GM12878 (cell line): ENCODE results near the gene BATF. TPM values are rescaled to one million over a fixed set of nuclear protein-coding genes. Genes with fewer than 3 reads are reported as not detected.

Experiments used
- ATF3 ChIP-seq: IDR thresholded peaks from 2 replicates; pipeline ENCODE4 v1.6.1; 2011; ENCODE audit warnings: low read depth, mild to moderate bottlenecking, low read length, moderate library complexity, borderline replicate concordance; ENCODE audit errors: extremely low read depth
- BCL11A ChIP-seq: IDR thresholded peaks from 2 replicates; pipeline ENCODE4 v1.6.1; 2011; ENCODE audit warnings: low read depth, low read length
- E4F1 ChIP-seq: fragments of 450-650 bp; IDR thresholded peaks from 2 replicates; pipeline ENCODE4 v1.6.1; 2018; ENCODE audit warnings: borderline replicate concordance, mild to moderate bottlenecking; ENCODE audit not compliant: partially characterized antibody
- FOXK2 ChIP-seq: fragments of 450-650 bp; IDR thresholded peaks from 2 replicates; pipeline ENCODE4 v1.6.1; 2017; ENCODE audit warnings: mild to moderate bottlenecking, moderate library complexity
- GATAD2B ChIP-seq: fragments of 450-650 bp; conservative IDR thresholded peaks from 2 replicates; pipeline ENCODE4 v1.6.1; 2017; ENCODE audit warnings: low read depth, mild to moderate bottlenecking, moderate library complexity
- HCFC1 ChIP-seq: fragments of 150-350 bp; IDR thresholded peaks from 2 replicates; pipeline ENCODE4 v1.6.1; 2014; ENCODE audit warnings: low read length
- NFYB ChIP-seq: IDR thresholded peaks from 2 replicates; pipeline ENCODE4 v1.6.1; 2011; ENCODE audit warnings: low read depth, mild to moderate bottlenecking, low read length, improper control_type of control experiment, moderate library complexity; ENCODE audit not compliant: insufficient read depth
- NRF1 ChIP-seq: conservative IDR thresholded peaks from 2 replicates; pipeline ENCODE4 v1.6.1; 2011; ENCODE audit warnings: mild to moderate bottlenecking, low read depth, low read length, improper control_type of control experiment
- POLR2AphosphoS2 ChIP-seq: IDR thresholded peaks from 2 replicates; pipeline ENCODE4 v1.6.1; 2011; ENCODE audit warnings: low read depth, mild to moderate bottlenecking, low read length, improper control_type of control experiment, moderate library complexity
- SMARCA5 ChIP-seq: fragments of 450-650 bp; IDR thresholded peaks from 2 replicates; pipeline ENCODE4 v1.6.1; 2017; ENCODE audit warnings: mild to moderate bottlenecking
- SPI1 ChIP-seq: IDR thresholded peaks from 2 replicates; pipeline ENCODE4 v1.6.1; 2011; ENCODE audit warnings: low read depth, mild to moderate bottlenecking, low read length, moderate library complexity, borderline replicate concordance; ENCODE audit not compliant: insufficient read depth
- SREBF1 ChIP-seq: IDR thresholded peaks from 2 replicates; pipeline ENCODE4 v1.6.1; 2012; ENCODE audit warnings: mild to moderate bottlenecking, low read length
- TBL1XR1 ChIP-seq: IDR thresholded peaks from 2 replicates; pipeline ENCODE4 v1.6.1; 2012; ENCODE audit warnings: low read depth, low read length, improper control_type of control experiment
- WRNIP1 ChIP-seq: IDR thresholded peaks from 2 replicates; pipeline ENCODE4 v1.6.1; 2011; ENCODE audit warnings: low read depth, low read length, improper control_type of control experiment, borderline replicate concordance
- ZBED1 ChIP-seq: IDR thresholded peaks from 2 replicates; pipeline ENCODE4 v1.6.1; 2016; ENCODE audit warnings: borderline replicate concordance
- ZNF217 ChIP-seq: fragments of 450-650 bp; IDR thresholded peaks from 2 replicates; pipeline ENCODE4 v1.6.1; 2017; ENCODE audit warnings: antibody characterized with exemption, mild to moderate bottlenecking
- polyA plus RNA-seq, 11 experiments: library from polyadenylated mRNA; depleted of rRNA in 4 of 11; unstranded in 6 of 11; stranded (reverse) in 5 of 11; fragments of >200 nt; fragmentation: Nextera tagmentation in 4 of 11; fragmentation: Illumina TruSeq in 1 of 11; extraction: Ambion mirVana in 4 of 11; extraction: Trizol in 1 of 11; gene quantifications; 1 replicate in 1 of 11; 2 replicates in 10 of 11; pipeline versions ENCODE4 v1.2.1 to v1.2.3, GENCODE V29; 2011 to 2016; ENCODE audit warnings: inconsistent platforms in 2 of 11, missing spikeins in 2 of 11, low read depth in 1 of 11
- total RNA-seq, 4 experiments: library from RNA; depleted of rRNA in 3 of 4; stranded (reverse); fragments of >200 nt in 3 of 4; fragmentation: Illumina TruSeq in 1 of 4; extraction: Trizol in 1 of 4; gene quantifications; 2 replicates each; pipeline versions ENCODE4 v1.2.1 to v1.2.3, GENCODE V29; 2013 to 2021
- TF ChIP-seq, protein P1 (sequence below): fragments of 450-650 bp; IDR thresholded peaks from 2 replicates; pipeline ENCODE4 v1.6.1; 2016; ENCODE audit warnings: mild to moderate bottlenecking
- TF ChIP-seq, protein P2 (sequence below): fragments of 450-650 bp; IDR thresholded peaks from 2 replicates; pipeline ENCODE4 v1.6.1; 2017; ENCODE audit warnings: antibody characterized with exemption, mild to moderate bottlenecking, moderate library complexity

BATF gene
- total and polyA plus RNA-seq, 10 of the 15 experiments (the other 5 are each of a cell fraction or from before 2014, with no cell fraction given): 10.0 to 154 (median 103) TPM

DNA sequence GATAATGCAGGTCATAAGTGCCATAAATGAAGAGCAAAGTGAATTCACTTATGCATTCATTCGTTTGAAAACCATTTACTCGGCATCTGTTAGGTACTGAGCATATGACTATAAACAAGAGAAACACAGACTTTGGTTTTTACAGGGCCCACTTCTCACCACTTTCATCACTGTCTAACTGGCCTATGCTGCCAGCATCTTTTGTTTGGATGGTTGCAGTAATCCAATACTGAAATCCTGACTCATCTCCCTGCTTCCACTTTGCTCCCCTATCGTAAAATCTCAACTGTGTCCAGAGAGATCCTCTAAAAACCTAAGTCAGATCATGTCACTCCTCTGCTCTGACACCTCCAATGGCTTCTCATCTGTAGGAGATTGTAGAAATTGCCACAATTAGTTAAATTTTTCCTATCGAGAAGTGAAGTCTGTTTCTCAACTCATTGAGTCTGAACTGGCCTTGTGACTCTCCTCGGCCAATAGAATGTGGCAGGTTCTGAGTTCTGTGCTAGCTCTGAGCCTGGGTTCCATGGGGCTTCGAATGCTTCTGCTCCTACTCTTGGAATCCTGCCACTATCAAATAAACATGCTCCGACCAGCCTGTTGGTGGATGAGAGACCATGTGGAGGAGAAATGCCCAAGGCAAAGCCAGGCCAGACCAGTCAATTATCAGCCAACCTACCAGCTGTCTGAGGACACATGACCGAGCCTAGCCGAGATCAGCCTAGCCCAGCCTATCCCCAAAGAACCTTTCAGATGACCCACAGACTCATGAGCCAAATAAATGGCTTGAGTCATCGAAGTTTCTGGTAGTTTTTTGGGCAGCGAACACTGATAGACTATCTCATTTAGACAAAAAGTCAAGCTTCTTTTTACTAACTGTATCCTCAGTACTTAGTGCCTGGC is 2.2 kb upstream of the BATF start (continued):
- TF ChIP-seq WRNIP1: 0 out of 2 replicates have a peak, but pooled peaks have one; percentile 38
- TF ChIP-seq FOXK2: no peak
- peak; percentile 13; the same call in 1 of the 2 replicates for TF ChIP-seq ATF3
- no peak for TF ChIP-seq BCL11A
- no peak for TF ChIP-seq SMARCA5
- no peak for TF ChIP-seq GATAD2B
- TF ChIP-seq, protein P1, sequence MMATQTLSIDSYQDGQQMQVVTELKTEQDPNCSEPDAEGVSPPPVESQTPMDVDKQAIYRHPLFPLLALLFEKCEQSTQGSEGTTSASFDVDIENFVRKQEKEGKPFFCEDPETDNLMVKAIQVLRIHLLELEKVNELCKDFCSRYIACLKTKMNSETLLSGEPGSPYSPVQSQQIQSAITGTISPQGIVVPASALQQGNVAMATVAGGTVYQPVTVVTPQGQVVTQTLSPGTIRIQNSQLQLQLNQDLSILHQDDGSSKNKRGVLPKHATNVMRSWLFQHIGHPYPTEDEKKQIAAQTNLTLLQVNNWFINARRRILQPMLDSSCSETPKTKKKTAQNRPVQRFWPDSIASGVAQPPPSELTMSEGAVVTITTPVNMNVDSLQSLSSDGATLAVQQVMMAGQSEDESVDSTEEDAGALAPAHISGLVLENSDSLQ: no peak
- no peak for TF ChIP-seq TBL1XR1
- TF ChIP-seq SREBF1: no peak
- TF ChIP-seq, protein P2, sequence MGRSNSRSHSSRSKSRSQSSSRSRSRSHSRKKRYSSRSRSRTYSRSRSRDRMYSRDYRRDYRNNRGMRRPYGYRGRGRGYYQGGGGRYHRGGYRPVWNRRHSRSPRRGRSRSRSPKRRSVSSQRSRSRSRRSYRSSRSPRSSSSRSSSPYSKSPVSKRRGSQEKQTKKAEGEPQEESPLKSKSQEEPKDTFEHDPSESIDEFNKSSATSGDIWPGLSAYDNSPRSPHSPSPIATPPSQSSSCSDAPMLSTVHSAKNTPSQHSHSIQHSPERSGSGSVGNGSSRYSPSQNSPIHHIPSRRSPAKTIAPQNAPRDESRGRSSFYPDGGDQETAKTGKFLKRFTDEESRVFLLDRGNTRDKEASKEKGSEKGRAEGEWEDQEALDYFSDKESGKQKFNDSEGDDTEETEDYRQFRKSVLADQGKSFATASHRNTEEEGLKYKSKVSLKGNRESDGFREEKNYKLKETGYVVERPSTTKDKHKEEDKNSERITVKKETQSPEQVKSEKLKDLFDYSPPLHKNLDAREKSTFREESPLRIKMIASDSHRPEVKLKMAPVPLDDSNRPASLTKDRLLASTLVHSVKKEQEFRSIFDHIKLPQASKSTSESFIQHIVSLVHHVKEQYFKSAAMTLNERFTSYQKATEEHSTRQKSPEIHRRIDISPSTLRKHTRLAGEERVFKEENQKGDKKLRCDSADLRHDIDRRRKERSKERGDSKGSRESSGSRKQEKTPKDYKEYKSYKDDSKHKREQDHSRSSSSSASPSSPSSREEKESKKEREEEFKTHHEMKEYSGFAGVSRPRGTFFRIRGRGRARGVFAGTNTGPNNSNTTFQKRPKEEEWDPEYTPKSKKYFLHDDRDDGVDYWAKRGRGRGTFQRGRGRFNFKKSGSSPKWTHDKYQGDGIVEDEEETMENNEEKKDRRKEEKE: no peak
- no peak for TF ChIP-seq NRF1
- no peak for TF ChIP-seq ZNF217
- peak; percentile 82 for TF ChIP-seq NFYB
- no peak for TF ChIP-seq POLR2AphosphoS2
- TF ChIP-seq SPI1: no peak
- TF ChIP-seq ZBED1: no peak
- no peak for TF ChIP-seq E4F1
- TF ChIP-seq HCFC1: no peak
